GM12892 (cell line): ENCODE results near the gene HTRA3.

Source experiments
- POLR2AphosphoS5 ChIP-seq: IDR thresholded peaks from 2 replicates; pipeline ENCODE4 v1.6.1; 2011; ENCODE audit warnings: low read depth, low read length, control low read depth
- TAF1 ChIP-seq: IDR thresholded peaks from 2 replicates; pipeline ENCODE4 v1.6.1; 2011; ENCODE audit warnings: low read depth, mild to moderate bottlenecking, control low read depth, low read length, borderline replicate concordance

- TF ChIP-seq POLR2AphosphoS5 (no peak), TAF1 (no peak)
Observed at GRCh38 chr4:8245884-8246833, 23.4 kb upstream of the HTRA3 start.
